CD4-positive, alpha-beta T cell treated with Interleukin-6 for 4 hours (primary cell): ENCODE results near the gene FBXO31.
"Not testable (repeated sequence)": the region's sequence is repeated elsewhere in the genome, so short reads cannot be mapped to it uniquely, and the experiment has no call there.

Experiments used
- DNase-seq: peaks from one replicate; pipeline ENCODE4 v3.0.0-alpha.2; 2020; ENCODE audit warnings: mixed read lengths

Gene FBXO31

DNA sequence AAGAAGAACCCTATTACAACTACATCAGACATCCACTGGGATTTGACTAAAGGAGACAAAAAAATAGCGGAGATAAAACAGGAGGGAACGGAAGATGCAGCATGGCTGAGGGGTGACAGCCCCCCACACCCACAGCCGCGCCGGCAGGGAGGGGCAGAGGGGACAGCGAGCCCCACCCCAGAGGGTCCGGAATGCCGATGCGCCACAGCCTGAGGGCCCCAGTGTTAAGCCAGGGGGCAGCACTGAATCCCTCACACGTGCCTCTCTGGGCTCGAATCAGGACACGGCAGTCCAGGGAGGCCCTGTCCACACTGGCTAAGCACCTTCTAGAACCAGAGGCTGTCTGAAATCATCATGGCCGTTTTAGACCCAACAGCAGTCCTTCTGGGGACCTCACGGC lies 27.4 kb upstream of the FBXO31 start:
- DNase-seq = no peak

- no peak for DNase-seq
Measured at GRCh38 chr16:87410530-87410929, 27.0 kb upstream of the FBXO31 start.

GRCh38 chr16:87409781-87410180 lies 26.2 kb upstream of the FBXO31 start:
- DNase-seq = no peak

DNA sequence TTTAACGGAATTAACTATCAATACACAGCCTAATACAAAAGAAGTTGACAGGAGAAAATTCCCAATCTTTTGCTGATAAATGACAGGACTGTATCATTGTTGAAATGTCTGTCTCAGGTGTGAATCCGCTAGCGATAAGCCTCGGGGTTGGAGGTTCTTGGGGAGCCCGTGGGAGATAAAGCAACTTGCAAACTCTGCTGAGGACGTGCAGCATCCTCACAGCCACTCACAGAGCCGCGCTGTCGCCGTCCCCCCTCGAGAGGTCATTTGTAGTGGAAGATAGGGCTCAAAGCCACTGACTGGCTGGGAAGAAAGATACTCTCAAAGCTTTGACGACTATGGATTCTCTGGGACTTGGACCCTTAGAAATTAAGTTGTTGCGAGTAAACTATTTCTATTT lies 25.6 kb upstream of the FBXO31 start:
- DNase-seq = no peak

- peak; percentile 22 for DNase-seq
Measured at GRCh38 chr16:87407511-87408112, 24.0 kb upstream of the FBXO31 start.

GRCh38 chr16:87406495-87407088 lies 23.0 kb upstream of the FBXO31 start:
- no peak for DNase-seq

DNA sequence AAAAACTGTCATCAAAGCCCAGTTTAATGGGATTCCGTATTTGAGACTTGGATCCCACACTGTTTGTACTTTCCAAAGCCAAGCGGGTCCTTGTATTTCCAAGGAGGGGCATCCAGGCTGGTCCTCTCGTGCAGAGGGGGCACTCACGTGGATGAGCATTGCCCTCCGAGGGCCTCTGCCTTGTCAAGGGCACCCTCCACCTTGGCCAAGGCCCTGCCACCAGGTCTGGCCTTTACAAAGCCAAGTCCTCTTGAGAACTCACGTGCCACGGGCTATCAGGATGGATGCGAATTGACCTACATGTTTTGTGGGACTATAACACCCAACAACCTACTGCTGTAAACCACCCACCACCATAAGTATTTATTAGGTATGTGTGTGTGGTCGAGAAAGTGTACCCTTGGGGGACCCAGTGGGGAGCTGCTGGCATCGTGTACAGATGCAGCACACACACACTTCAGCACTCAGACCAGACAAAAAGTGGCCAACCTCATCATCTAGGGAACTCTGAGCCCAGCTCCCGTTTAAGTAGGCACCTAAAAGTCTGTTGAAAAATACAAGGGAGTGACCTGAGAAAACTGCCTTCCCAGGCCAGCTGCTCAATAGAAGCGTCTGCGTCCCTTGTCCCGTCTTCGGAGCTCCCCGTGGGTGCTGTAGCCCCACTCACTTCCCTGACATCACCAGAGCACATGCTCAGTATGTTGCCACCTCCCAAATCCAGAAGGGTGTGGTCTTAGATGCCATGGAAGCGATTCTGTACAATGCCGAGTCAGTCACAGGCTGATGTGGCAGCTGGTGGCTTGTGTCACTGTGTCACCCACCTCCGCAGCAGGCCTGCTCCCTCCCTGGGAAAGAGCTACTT lies 21.4 kb upstream of the FBXO31 start:
- DNase-seq = no peak

DNA sequence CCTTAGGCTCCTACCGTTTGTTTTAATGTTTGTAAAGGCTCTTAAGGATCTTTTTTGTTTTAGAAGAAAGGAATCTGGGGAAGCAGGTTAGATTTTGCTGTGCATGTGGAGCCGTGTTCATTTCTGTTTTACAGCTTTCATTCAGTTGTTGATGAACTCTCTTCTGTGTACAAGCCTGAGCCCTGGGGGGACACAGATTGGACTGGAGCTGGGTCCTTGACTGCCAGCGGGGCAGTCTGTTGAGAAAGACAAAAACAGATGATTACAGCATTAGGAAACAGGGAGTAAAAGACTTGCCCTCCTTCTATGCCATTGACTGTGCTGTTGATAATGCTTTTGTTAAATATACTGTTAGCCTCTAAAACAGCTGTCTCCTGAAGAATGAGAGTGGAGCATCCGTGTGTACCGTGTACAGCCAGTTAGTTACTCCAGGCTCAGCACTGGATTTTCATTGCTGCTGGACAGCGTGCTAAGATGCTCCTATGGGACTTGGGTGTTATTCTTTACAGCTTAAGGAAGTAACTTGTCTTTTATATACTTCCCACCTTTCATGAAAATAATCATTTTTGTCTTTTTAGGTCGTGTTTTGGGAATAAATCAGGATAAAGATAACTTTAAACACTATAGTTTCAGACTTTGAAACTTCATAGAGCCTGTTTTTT lies 11.7 kb upstream of the FBXO31 start:
- no peak for DNase-seq

GRCh38 chr16:87393680-87394055 lies 10.1 kb upstream of the FBXO31 start:
- no peak for DNase-seq

GRCh38 chr16:87392821-87393679 lies 9.5 kb upstream of the FBXO31 start:
- peak; percentile 54 for DNase-seq

- peak; percentile 97 for DNase-seq
Measured at GRCh38 chr16:87391950-87392820, 8.6 kb upstream of the FBXO31 start, which contains the start of gene MAP1LC3B. MAP1LC3B (plus strand) TSS chr16:87392336; CDS start chr16:87392428, 92 bp downstream.

GRCh38 chr16:87391324-87391949 lies 7.9 kb upstream of the FBXO31 start:
- no peak for DNase-seq

DNA sequence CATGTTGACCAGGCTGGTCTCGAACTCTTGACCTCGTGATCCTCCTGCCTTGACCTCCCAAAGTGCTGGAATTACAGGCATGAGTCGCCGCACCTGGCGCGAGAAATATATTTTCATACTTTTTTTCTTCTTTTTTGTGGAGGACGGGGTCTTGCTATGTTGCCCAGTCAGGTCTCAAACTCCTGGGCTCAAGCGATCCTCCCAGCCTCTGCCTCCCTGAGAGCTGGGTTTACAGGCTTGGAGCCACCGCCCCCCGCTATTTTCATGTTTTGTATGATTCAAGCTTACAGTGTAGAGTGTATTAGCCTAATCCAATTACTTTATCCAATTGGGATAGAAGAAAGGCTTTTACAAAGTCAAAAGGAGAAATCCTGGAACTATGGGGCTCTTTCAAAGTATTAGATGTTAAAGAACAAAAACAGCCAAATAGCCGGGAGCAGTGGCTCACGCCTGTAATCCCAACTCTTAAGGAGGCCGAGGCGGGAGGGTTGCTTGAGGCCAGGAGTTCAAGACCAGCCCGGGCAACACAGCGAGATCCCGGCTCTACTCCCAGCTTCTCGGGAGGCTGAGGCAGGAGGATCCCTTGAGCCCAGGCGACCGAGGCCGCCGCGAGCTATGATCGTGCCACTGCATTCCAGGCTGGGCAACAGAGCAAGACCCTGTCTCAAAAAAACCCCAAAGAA lies 7.2 kb upstream of the FBXO31 start:
- DNase-seq = no peak

DNA sequence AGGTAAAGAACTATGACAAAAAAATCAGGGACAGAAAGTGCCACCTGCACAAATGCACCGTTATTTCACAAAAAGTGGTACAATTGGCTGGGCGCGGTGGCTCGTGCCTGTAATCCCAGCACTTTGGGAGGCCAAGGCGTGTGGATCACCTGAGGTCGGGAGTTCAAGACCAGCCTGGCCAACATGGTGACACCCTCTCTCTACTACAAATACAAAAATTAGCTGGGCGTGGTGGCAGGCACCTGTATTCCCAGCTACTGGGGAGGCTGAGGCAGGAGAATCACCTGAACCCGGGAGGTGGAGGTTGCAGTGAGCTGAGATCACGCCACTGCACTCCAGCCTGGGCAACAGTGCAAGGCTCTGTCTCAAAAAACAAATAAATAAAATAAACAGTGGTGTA lies 6.3 kb upstream of the FBXO31 start:
- DNase-seq = not testable (repeated sequence)

GRCh38 chr16:87389245-87389644 lies 5.7 kb upstream of the FBXO31 start:
- DNase-seq = no peak

- no peak for DNase-seq
Measured at GRCh38 chr16:87388818-87389134, 5.2 kb upstream of the FBXO31 start.

DNA sequence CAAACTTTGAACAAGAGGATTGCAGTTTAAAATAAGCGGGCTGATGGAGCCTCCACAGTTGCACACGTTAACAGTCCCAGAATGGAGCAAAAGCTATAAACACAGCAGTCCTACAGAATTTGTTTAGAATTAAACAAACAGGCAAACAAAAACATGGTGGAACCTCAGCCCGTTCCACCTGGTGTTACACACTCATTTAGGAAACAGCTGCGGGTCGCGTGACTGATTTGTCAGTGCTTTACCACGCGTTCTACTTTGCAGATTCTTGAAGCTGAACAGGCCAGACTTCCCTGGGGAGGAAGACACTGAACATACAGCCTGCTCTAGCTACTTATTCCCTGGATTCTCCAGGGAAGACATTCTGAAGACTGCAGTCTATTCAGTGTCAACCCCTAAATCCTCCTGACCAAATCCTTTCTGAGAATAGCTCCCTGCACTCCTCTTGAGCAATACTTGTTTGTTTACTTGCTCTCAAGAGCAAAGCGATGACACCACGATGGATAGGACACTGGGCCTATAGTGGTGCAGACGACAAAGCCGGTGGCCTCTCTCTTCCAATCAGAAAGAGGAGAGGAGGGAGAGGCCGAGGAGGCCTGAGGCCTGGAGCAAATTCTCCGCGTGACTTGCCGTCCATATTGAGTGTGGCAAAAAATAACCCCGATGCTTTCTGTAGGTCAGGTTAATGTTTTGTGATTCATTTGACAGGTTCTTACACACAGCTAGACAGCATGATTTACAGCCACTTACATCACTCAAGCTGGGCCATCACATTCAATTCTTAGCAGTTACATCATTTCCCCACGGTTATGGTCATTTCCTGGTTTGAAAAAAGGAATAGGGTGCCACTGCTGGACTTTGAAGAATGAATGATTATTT lies 4.6 kb upstream of the FBXO31 start:
- DNase-seq = peak; percentile 89

- not testable (repeated sequence) for DNase-seq
Measured at GRCh38 chr16:87384875-87385167, 1.2 kb upstream of the FBXO31 start.

DNA sequence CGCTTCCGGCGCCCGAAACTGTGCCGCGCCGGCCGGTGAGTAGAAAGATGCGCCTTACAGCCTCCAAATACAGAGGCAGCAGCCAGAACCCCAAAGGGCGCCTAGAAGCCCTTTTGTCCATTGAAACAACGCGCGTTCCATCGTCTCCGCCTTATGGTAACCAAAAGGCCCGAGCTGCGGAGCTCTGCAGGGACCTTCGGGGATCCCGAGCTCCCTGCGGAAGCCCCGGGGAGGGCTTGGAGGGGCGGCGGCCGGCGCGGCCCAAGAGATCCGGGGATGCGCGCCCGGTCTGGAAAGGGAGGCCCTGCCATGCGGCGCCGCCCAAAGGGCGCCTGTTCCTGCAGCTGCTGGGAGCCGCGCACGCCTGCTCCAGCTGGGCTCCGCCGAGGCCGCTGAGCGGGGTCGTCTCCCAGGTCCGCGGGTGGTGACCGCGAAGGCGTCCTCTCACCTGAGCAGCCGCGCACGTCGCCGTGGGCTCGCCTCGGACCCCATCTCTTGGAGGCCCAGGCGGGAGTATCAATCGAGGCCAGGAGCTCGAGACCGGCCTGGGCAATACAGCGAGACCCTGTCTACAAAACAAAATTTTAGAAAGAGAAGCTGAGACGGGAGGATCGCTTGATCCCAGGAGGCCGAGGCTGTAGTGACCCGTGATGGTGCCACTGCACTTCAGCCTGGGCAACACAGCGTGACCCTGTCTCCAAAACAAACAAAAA lies 742 bp upstream of the FBXO31 start:
- DNase-seq = no peak
